Measurements from ENCODE around the gene EEPD1.

The EEPD1 gene

DNA sequence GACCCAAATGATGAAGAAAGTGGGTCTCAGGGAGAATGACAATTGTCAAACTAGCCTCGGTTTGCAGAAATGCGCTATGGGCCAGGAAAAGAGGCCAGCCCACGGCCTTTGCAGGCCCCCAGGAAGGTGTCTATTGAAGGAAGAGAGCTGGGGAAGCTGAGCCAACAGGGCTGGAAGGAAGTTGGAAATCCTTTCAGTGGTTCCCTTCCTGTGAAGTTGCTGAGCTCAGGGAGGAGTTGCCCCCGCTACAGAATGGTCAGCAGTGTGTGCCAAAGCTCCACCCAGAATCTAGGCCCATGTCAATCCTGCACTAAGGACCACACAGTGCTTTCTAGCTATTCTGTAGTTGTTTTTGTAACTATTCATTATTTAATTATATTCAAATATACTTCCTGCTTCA is 145.1 kb downstream of the EEPD1 start:
- TF ChIP-seq ZNF274 (IDR thresholded peaks at IDR 0.05; ENCODE audit: low read depth, low read length): no peak
- no peak overlapping the region for H3K4me3 ChIP-seq (ENCODE audit: low read length)

DNA sequence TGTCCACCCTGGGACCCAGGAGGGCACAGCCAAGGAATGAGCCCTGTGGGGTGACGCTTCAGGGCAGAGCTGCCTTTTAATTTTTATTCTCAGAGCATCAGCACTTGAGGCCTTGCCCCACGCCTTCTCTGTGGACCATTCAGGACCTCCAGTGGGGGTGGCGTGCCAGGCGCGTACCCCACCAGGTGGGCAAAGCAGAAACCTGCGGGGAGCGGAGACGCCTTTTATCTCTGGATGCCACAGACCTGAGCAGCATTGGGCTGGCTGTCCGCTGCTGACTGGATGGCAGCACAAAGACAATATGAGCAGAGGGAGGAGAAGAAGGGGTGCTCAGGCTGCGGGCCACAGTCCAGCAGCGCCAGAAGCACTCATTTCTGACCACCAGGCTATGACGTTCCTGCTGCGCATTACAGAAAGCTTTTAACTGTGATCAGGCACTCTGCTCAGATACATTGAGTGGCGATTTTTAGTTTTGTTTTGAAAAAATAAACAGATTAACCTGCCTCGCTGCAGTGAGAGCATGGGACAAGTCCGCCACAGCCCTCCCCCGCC is 146.2 kb downstream of the EEPD1 start:
- H3K4me3 ChIP-seq (ENCODE audit: low read length): no peak overlapping the region
- TF ChIP-seq ZNF274 (IDR thresholded peaks at IDR 0.05; ENCODE audit: low read depth, low read length): no peak

DNA sequence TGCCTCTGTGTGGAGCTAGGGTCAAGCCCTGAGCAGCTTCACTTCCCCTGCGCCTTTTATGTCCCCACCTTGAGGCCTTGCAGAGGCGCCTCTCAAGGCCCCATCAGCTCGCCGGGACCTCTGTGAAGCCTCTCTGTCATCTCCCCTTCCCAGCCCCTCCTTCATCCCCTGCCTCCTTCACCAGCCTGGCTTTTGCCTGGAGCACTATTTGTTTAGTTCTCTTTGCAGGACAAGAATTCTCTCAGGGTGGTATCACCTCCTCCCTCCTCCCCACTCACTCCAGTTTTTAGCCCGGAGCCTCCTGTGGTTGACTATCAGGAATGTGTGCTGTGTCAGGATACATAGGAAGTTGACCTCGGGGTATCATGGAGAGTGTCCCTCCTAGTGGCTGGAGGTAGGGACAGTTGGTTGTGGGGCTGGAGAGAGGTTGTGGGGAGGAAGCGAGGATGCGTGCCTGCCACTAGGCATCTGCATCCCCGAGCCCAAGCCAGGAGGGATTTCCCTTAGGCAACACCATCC is 146.8 kb downstream of the EEPD1 start:
- no peak overlapping the region for H3K4me3 ChIP-seq (ENCODE audit: low read length)
- no peak for TF ChIP-seq ZNF274 (IDR thresholded peaks at IDR 0.05; ENCODE audit: low read depth, low read length)

DNA sequence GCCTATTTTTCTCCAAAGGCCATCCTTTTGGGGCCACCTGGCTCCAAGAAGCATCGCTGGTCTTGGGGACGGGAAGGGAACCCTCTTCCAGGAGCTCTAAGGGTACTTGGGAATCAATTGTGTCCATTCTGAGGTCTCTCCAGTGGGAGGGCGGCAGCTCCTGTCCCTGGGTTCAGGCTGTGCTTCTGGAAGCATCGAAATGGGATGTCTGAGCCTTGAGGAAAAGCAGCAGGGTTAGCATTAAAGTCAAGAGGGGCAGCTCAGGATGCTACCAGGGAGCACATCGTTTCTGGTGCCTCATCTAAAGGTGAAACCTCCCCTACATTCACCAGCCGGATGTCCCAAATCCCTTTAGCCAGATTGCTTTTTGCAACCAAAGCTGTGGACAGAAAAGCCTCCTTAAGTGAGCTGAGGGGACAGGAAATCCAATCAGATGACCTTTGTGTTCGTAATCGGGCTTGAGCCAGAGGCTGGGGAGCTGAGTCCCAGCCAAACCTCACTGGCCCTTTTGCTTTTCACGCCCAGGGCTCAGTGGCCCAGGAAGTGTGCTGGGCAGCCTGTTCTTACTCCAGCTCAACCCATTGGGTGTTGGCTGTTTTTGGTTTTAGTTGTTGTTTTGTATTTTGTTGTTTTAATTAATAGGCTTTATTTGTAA is 147.8 kb downstream of the EEPD1 start:
- no peak overlapping the region for H3K4me3 ChIP-seq (ENCODE audit: low read length)
- no peak for TF ChIP-seq ZNF274 (IDR thresholded peaks at IDR 0.05; ENCODE audit: low read depth, low read length)

DNA sequence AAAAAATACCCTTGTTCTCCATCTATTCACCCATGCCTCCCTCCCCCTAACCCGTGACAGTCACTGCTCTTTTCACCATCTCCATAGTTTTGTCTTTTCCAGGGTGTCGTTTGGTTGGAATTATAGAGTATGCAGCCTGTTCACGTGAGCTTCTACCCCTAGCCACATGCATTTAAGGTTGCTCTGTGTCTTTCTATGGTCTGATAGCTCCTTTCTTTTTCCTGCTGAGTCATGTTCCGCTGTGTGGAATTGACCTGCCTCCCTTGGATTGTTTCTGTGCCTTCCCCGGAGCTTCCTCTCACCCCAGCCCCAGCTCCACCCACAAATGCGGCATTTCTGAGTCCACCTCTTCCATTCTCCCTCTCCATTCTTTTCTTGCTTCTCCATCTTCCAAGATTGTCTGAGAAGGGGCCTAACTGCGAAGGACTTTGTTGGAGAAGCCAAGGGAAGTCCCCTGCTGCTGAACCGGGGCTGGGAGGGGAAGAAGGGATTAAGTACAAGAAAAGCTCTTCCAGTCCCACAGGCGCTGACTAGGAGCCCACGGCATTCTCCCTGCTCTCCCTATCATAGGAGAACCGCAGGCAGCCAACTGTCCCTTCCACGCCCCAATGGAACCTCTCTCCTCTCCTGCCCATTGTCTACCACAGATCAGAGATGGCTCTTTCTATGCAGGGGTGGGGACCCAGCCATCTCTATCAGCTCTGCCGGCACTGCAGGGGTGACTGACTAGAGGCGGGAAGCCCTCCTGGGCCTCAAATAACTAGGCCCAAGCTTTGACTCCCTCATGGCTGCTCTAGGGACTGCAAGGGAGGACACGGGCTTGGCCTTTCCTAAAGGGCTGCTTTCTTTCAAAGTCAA is 149.1 kb downstream of the EEPD1 start:
- TF ChIP-seq ZNF274 (IDR thresholded peaks at IDR 0.05; ENCODE audit: low read depth, low read length): no peak
- H3K4me3 ChIP-seq (ENCODE audit: low read length): no peak overlapping the region

DNA sequence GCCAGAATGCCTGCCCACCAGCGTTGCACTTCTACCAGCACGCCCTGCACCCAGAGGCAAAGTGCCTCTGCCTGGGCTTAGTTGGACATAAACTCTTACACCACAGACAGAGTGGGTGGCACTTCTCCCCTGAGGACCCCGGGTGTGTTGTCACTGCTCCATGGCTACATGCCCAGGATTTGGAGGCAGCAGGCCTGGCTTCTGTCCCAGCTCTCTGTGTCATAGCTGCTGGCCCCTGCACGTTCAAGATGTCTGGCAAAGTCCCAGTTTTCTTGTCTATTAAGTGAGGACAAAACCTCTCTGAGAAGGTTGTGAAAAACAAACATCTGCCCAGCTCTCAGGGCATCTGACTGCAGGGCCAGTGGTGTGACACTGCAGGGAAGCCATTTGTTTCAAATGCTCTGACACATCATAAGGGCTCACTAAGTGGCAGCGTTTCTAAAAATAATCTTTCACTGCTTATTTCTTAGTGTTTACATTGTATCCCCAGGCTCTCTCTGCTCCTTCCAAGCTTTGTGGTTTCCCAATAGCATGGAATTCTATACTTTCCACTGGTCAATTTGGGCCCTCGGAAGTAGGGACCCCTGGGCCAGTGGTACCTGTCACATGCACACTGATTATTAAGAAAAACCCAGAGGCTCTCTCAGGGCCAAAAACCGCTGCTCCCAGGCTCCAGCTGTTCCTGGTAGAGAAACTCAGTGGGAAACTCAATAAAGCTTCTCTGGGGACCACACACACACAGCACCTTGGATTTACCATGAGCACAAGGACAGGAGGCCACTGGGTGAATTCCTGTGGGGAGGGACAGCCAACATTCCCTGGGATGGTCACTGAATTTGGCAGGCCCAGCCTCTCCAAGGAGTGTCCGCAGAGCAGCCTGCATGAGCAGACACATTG is 150.4 kb downstream of the EEPD1 start:
- no peak for TF ChIP-seq ZNF274 (IDR thresholded peaks at IDR 0.05; ENCODE audit: low read depth, low read length)
- H3K4me3 ChIP-seq (ENCODE audit: low read length): no peak overlapping the region

DNA sequence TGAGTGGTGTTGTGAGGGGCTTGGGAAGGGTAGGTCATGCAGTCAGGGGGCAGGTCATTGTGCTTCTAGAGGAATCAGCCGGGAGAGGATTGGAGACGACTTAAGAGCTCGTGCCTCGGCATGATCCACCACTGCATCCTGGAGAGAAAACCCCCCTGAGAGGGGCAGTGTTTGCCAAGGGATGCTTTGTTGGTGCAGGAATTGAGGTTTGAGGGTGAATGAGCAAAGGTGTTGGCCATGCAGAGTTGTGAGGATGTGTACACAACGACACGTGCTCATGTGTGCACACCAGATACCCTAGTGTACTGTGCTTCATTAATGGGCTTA is 151.0 kb downstream of the EEPD1 start:
- TF ChIP-seq ZNF274 (IDR thresholded peaks at IDR 0.05; ENCODE audit: low read depth, low read length): no peak
- no peak overlapping the region for H3K4me3 ChIP-seq (ENCODE audit: low read length)

DNA sequence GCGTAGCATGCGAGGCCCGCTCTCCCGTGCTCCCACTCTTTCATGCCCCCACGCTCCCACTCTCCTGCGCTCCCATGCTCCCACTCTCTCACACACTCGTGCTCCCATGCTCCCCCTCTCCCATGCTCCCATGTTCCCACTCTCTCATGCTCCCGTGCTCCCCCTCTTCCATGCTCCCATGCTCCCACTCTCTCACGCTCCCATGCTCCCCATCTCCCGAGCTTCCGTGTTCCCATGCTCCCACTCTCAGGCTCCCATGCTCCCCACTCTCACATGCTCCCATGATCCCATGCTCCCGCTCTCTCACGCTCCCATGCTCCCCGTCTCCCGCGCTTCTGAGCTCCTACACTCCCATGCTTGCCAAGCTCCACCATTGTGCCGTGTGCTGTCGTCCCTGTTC is 152.2 kb downstream of the EEPD1 start:
- no peak overlapping the region for H3K4me3 ChIP-seq (ENCODE audit: low read length)
- TF ChIP-seq ZNF274 (IDR thresholded peaks at IDR 0.05; ENCODE audit: low read depth, low read length): no peak

DNA sequence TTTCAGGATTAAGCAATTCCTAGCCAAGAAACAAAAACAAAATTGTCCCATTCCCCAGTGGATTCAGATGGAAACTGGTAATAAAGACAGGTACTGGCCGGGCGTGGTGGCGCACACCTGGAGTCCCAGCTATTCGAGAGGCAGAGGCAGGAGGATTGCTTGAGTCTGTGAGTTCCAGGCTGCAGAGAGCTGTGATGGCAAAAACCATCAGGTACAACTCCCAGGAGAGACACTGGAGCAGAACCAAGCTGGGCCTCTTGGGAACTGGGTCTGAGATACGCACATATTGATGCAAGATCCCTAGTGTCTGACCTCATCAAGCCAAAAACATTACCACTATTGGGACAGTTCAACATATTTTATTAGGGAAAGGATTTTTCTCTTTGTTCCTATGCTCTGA is 152.6 kb downstream of the EEPD1 start:
- H3K4me3 ChIP-seq (ENCODE audit: low read length): no peak overlapping the region
- TF ChIP-seq ZNF274 (IDR thresholded peaks at IDR 0.05; ENCODE audit: low read depth, low read length): no peak

DNA sequence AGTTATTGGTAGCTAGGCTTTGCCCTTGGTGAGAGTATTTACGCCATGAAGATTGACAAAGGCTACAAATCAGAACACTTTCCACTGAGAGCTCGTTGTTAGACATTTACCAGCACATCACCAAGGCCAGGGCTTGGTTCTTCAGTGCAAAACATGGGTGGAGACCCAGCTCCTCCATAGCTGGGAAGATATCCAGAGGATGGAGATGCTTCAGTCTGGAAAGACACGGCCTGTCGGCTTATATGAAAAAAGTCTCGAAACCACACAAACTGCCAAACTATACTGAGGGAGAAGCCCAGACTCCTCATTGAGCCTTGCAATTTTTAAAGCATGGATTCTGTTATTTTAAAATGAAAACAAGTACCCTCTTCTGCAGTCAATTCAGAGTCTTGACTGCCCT is 153.2 kb downstream of the EEPD1 start:
- no peak overlapping the region for H3K4me3 ChIP-seq (ENCODE audit: low read length)
- no peak for TF ChIP-seq ZNF274 (IDR thresholded peaks at IDR 0.05; ENCODE audit: low read depth, low read length)

DNA sequence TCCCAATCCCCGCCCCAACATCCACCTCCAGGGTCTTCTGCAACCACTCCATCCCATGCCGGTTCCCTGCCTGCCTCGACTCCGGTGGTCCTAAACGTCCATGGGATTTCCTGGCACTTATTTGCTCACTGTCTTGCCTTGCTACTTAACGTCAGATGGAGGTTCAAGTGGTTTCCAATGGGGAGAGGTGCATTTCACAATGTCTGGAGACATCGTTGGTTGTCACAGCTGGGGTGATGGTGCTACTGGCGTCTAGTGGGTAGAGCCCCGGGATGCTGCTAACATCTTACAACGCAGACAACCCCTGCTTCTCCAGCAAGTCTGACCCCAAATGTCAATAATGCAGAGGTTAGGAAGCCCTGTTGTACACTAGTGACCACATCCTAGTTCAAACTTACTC is 153.7 kb downstream of the EEPD1 start:
- TF ChIP-seq ZNF274 (IDR thresholded peaks at IDR 0.05; ENCODE audit: low read depth, low read length): no peak

DNA sequence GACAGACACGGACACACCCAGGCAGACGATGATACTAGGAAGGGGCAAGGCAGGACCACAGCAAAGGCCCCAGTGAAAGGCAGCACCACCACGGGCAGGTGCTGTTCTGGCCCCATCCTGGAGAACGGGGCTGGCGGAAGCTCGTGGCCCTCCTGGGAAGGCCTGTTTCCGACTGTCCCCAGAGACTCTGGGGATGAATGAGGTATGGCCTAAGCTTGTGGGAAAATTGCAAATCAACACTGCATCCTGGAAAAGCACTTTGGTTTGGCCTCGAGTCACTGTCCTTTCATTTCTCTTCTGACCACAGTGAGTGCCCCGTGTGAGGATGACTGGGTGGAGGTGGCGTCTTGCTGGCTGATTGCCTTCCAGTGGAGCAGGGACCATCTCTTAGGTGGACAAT is 155.0 kb downstream of the EEPD1 start:
- no peak for TF ChIP-seq ZNF274 (IDR thresholded peaks at IDR 0.05; ENCODE audit: low read depth, low read length)
- no peak overlapping the region for H3K4me3 ChIP-seq (ENCODE audit: low read length)

More for the DNA sequence above, 153.7 kb downstream of the EEPD1 start:
- H3K4me3 ChIP-seq (ENCODE audit: low read length): no peak overlapping the region

DNA sequence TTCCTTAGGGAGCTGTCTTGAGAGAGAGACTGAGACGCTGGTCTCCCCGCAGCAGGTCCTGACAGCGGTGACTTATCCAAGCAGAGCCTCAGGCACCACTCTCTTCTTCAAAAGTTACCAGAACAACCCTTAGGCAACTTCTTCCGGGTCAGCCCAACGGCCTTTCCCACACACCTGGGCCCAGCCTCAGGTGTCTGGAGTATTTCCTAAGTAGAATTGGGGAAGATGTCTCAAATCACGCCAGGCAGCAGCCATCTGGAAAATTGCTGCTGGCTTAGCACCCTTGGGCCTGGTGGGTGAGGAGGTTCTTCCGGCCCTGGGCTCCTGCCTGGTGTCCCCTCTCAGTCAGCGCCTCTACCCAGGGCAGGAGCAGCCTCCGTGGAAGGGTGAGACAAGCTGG is 156.2 kb downstream of the EEPD1 start:
- TF ChIP-seq ZNF274 (IDR thresholded peaks at IDR 0.05; ENCODE audit: low read depth, low read length): no peak
- no peak overlapping the region for H3K4me3 ChIP-seq (ENCODE audit: low read length)

DNA sequence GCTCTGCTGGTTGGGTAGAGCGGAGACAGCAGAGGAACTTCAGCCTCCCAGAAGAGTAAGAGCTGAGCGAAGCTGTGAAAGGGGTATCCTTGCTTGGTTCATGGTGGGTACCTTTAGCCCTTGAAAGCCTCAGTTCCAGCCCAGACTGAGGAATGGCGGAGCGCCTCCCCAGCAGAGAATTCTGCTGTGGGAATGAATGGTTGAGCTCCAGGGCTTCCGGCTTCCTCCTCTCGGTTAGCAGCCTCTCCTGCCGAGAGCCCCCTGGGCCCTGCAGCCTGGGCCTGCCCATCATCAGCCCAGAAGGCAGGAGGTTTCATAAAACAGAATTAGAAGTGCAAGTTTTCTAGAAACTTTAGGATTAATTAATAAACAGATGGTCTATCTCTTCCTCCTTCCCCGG is 156.7 kb downstream of the EEPD1 start:
- no peak for TF ChIP-seq ZNF274 (IDR thresholded peaks at IDR 0.05; ENCODE audit: low read depth, low read length)
- no peak overlapping the region for H3K4me3 ChIP-seq (ENCODE audit: low read length)

All from GM08714 (cell line).